Choroid plexus epithelial cell (primary cell): ENCODE measurements around the gene MYOT.
"Not testable (repeated sequence)": the region's sequence is repeated elsewhere in the genome, so short reads cannot be mapped to it uniquely, and the experiment has no call there.

Source experiments
- DNase-seq: peaks from one replicate; pipeline ENCODE4 v3.0.0-alpha.2; 2010; ENCODE audit warnings: low read depth
- H3K4me3 ChIP-seq: 2 replicates; pipeline ENCODE4 v1.5.1; 2011; ENCODE audit warnings: low read depth, mild to moderate bottlenecking, control low read depth, low read length, moderate library complexity
- CTCF ChIP-seq: conservative IDR thresholded peaks from 2 replicates; pipeline ENCODE4 v1.5.1; 2011; ENCODE audit warnings: low read depth, mild to moderate bottlenecking, control low read depth, inconsistent platforms, low read length, moderate library complexity

Gene MYOT

GRCh38 chr5:137836997-137837396 lies 30.7 kb upstream of the MYOT start:
- no peak overlapping the region for H3K4me3 ChIP-seq
- peak; percentile 72 for DNase-seq

GRCh38 chr5:137837491-137838394 lies 29.9 kb upstream of the MYOT start:
- no peak for TF ChIP-seq CTCF
- H3K4me3 ChIP-seq = no peak overlapping the region
- peak; percentile 39 for DNase-seq

More at GRCh38 chr5:137836997-137837396, 30.7 kb upstream of the MYOT start:
- TF ChIP-seq CTCF = no peak

- no peak for TF ChIP-seq CTCF
- H3K4me3 ChIP-seq = no peak overlapping the region
- DNase-seq = no peak
Observed at GRCh38 chr5:137838976-137839375, 28.7 kb upstream of the MYOT start.

DNA sequence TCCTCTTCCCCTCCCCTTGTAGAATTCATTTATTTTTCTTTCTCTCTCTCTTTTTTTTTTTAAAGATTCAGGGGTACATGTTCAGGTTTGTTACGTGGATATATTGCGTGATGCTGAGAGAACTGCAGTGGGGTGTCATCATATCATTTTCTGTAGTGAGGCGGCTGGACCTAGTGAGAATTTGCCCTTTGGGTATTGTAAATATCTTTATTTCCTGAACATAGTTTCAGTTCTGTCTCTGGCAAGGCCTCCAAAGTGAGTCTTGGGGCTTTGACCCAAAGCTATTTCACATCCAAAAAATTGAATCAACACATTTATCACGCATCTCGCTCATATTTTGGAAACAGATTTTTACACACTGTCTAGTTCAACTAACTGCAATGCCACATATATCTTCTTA lies 25.4 kb upstream of the MYOT start:
- H3K4me3 ChIP-seq = no peak overlapping the region
- no peak for TF ChIP-seq CTCF
- no peak for DNase-seq

GRCh38 chr5:137843676-137844299 lies 23.9 kb upstream of the MYOT start:
- no peak for DNase-seq
- no peak for TF ChIP-seq CTCF
- H3K4me3 ChIP-seq = no peak overlapping the region

- H3K4me3 ChIP-seq = no peak overlapping the region
- no peak for DNase-seq
- TF ChIP-seq CTCF = no peak
Observed at GRCh38 chr5:137845472-137845871, 22.2 kb upstream of the MYOT start.

GRCh38 chr5:137847687-137848086 lies 20.0 kb upstream of the MYOT start:
- TF ChIP-seq CTCF = no peak
- no peak overlapping the region for H3K4me3 ChIP-seq
- no peak for DNase-seq

- DNase-seq, H3K4me3 ChIP-seq: not testable (repeated sequence)
Observed at GRCh38 chr5:137853165-137853564, 14.5 kb upstream of the MYOT start.
